Colonic mucosa (tissue), 4 donors: ENCODE data around the gene LMNTD1. TPM values are rescaled to one million over a fixed set of nuclear protein-coding genes. Genes with fewer than 3 reads are reported as not detected.

ENCODE experiments used
- DNase-seq: peaks from one replicate; pipeline ENCODE4 v3.0.0-alpha.2; 2020
- H3K27ac ChIP-seq: fragments of 200-600 bp; one replicate; pipeline ENCODE4 v1.8.0; 2021
- H3K27me3 ChIP-seq: fragments of 200-600 bp; one replicate; pipeline ENCODE4 v1.8.0; 2021
- H3K36me3 ChIP-seq: fragments of 200-600 bp; one replicate; pipeline ENCODE4 v1.8.0; 2021
- H3K4me1 ChIP-seq: fragments of 200-600 bp; one replicate; pipeline ENCODE4 v1.8.0; 2021; ENCODE audit warnings: mild to moderate bottlenecking
- H3K4me3 ChIP-seq: fragments of 200-600 bp; one replicate; pipeline ENCODE4 v1.8.0; 2021
- H3K9ac ChIP-seq, 2 donors: one replicate each; pipeline ENCODE4 v1.7.0; 2013; ENCODE audit warnings: control low read depth in 2 of 2, low read depth in 2 of 2, low read length in 2 of 2
- H3K9me3 ChIP-seq: fragments of 200-600 bp; one replicate; pipeline ENCODE4 v1.8.0; 2021
- CTCF ChIP-seq: fragments of 200-600 bp; IDR thresholded peaks from one replicate; pipeline ENCODE4 v1.8.0; 2022; ENCODE audit warnings: antibody characterized with exemption, mild to moderate bottlenecking
- intact Hi-C: fragments of 100-400 bp; cut with DNase I; formaldehyde crosslinking; loops from one replicate; pipeline ENCODE4 v1.14.1; 2022
- total RNA-seq, 2 donors: library from RNA; stranded (reverse); fragmentation: NEBNext Ultra II Directional in 1 of 2; extraction: Animal tissue kit (Norgen Biotek cat#: 25700) in 1 of 2; gene quantifications; one replicate each; pipeline ENCODE4 v1.2.1, GENCODE V29; 2021
- donor health status: healthy.
- donor health status: DM: no; HTN: no; CAD: no.
- donor health status: DM: no; HTN: no; CAD: no.

LMNTD1 gene
- total RNA-seq, 2 donors from 2014 or later, result not detected

GRCh38 chr12:25552681-25553080 is 402 bp downstream of the LMNTD1 start:
- Histone ChIP-seq H3K9ac (no peak overlapping the region), H3K4me3 (no peak overlapping the region), H3K36me3 (no peaks in the 10 kb centered on the region), H3K9me3 (no peaks in the 10 kb centered on the region), H3K27me3 (no peaks in the 10 kb centered on the region), H3K4me1 (no peaks in the 10 kb centered on the region), H3K27ac (no peak overlapping the region)
- no peak for TF ChIP-seq CTCF
- intact Hi-C loops, result no loop called here
- no peak for DNase-seq

- no peak for DNase-seq
- intact Hi-C loops, result no loop called here
- Histone ChIP-seq H3K4me1 (no peaks in the 10 kb centered on the region), H3K9ac (no peak overlapping the region), H3K27me3 (no peaks in the 10 kb centered on the region), H3K36me3 (no peaks in the 10 kb centered on the region), H3K9me3 (no peaks in the 10 kb centered on the region), H3K4me3 (no peak overlapping the region), H3K27ac (no peak overlapping the region)
- no peak for TF ChIP-seq CTCF
Observed at GRCh38 chr12:25550186-25550585, 2.9 kb downstream of the LMNTD1 start.

- DNase-seq, result no peak
- no peak for TF ChIP-seq CTCF
- H3K9ac ChIP-seq, result no peak overlapping the region
- H3K27ac ChIP-seq, result no peak overlapping the region
- H3K4me3 ChIP-seq, result no peak overlapping the region
- H3K4me1 ChIP-seq, result no peaks in the 10 kb centered on the region
- no peaks in the 10 kb centered on the region for H3K36me3 ChIP-seq
- no peaks in the 10 kb centered on the region for H3K9me3 ChIP-seq
- no peaks in the 10 kb centered on the region for H3K27me3 ChIP-seq
- intact Hi-C loops, result no loop called here
Observed at GRCh38 chr12:25549120-25549519, 4.0 kb downstream of the LMNTD1 start.

- Histone ChIP-seq H3K9me3 (no peaks in the 10 kb centered on the region), H3K27ac (no peak overlapping the region), H3K9ac (no peak overlapping the region), H3K4me1 (no peaks in the 10 kb centered on the region), H3K36me3 (no peaks in the 10 kb centered on the region), H3K27me3 (no peaks in the 10 kb centered on the region), H3K4me3 (no peak overlapping the region)
- intact Hi-C loops, result no loop called here
- TF ChIP-seq CTCF, result no peak
- no peak for DNase-seq
Observed at GRCh38 chr12:25546318-25546717, 6.8 kb downstream of the LMNTD1 start.

GRCh38 chr12:25533150-25533549 is 19.9 kb downstream of the LMNTD1 start:
- Histone ChIP-seq H3K36me3 (no peaks in the 10 kb centered on the region), H3K27me3 (no peaks in the 10 kb centered on the region), H3K9ac (no peak overlapping the region), H3K4me1 (no peaks in the 10 kb centered on the region), H3K9me3 (no peaks in the 10 kb centered on the region), H3K4me3 (no peak overlapping the region), H3K27ac (no peak overlapping the region)
- no peak for DNase-seq
- intact Hi-C loops, result no loop called here
- no peak for TF ChIP-seq CTCF
